ENCODE measurements around the gene PEA15.

Gene PEA15

GRCh38 chr1:160204526-160205241 is 500 bp upstream of the PEA15 start (continued):
- peak; percentile 33; the same call in 1 of the 2 replicates for TF ChIP-seq PRDM10 (tag by site-specific recombination; IDR thresholded peaks at IDR 0.05)

- peak overlapping the region; percentile 82; the same call in 1 of the 2 replicates for H3K27ac ChIP-seq (ENCODE audit: extremely low read depth, low read depth, low read length)
- ChIA-PET POLR2A (interaction anchor here (0.6 to 1.0 kb wide), 4 partner anchors 10 to 39 kb away, joined by 3 to 4 read pairs (median 4); no protein-coding TSS in a partner anchor), CTCF (interaction anchor here (0.5 to 3.8 kb wide), 7 partner anchors 13 to 105 kb away, joined by 3 to 15 read pairs (median 6); no protein-coding TSS in a partner anchor)
- 0 out of 2 replicates have a peak, but pooled peaks cover 2% of the 10 kb centered on the region for H3K4me1 ChIP-seq (ENCODE audit: control insufficient read depth, insufficient read depth, low read length)
- H3K4me3 ChIP-seq (ENCODE audit: low read depth, low read length): peak overlapping the region; percentile 70
- no peaks in the 10 kb centered on the region for H3K9me3 ChIP-seq (ENCODE audit: control insufficient read depth, insufficient read depth, low read depth, low read length)
- TF ChIP-seq KLF9 (tag by site-specific recombination; IDR thresholded peaks at IDR 0.05; ENCODE audit: low read depth): peak; percentile 66
- TF ChIP-seq PRDM10 (tag by site-specific recombination; IDR thresholded peaks at IDR 0.05): peak; percentile 79; the same call in 1 of the 2 replicates
- peak; percentile 59 for TF ChIP-seq EGR2 (tag by site-specific recombination; IDR thresholded peaks at IDR 0.05; ENCODE audit: low read depth)
- no peak for TF ChIP-seq SP2 (tag by site-specific recombination; IDR thresholded peaks at IDR 0.05)
- peak; percentile 60 for TF ChIP-seq SP3 (tag by site-specific recombination; IDR thresholded peaks at IDR 0.05)
- TF ChIP-seq PRDM1 (tag by site-specific recombination; IDR thresholded peaks at IDR 0.05): no peak
- TF ChIP-seq ZNF791 (tag by site-specific recombination; IDR thresholded peaks at IDR 0.05): no peak
- peak; percentile 86 for TF ChIP-seq KLF1 (tag by site-specific recombination; IDR thresholded peaks at IDR 0.05)
- TF ChIP-seq ZFHX2 (tag by site-specific recombination; conservative IDR thresholded peaks at IDR 0.05): peak; percentile 82
- peaks cover 0 to 46% of the 10 kb centered on the region in 2 experiments; a peak in 2 of 3 replicates for H3K36me3 ChIP-seq (ENCODE audit: control insufficient read depth in 2 of 2, insufficient read depth in 1 of 2, low read length in 2 of 2)
These were observed 829 bp downstream of the PEA15 start for GRCh38 chr1:160206036-160206389.

GRCh38 chr1:160206421-160207117 is 1.4 kb downstream of the PEA15 start:
- H3K36me3 ChIP-seq (ENCODE audit: control insufficient read depth in 2 of 2, insufficient read depth in 1 of 2, low read length in 2 of 2): peaks cover 0 to 51% of the 10 kb centered on the region in 2 experiments; a peak in 2 of 3 replicates
- H3K9me3 ChIP-seq (ENCODE audit: control insufficient read depth, insufficient read depth, low read depth, low read length): no peaks in the 10 kb centered on the region
- H3K4me3 ChIP-seq (ENCODE audit: low read depth, low read length): peak overlapping the region; percentile 70
- POLR2A ChIA-PET: interaction anchor here (0.6 to 1.0 kb wide), 4 partner anchors 11 to 38 kb away, joined by 3 to 4 read pairs (median 4); no protein-coding TSS in a partner anchor
- CTCF ChIA-PET: interaction anchor here (0.5 to 3.8 kb wide), 9 partner anchors 13 to 105 kb away, joined by 3 to 15 read pairs (median 6); no protein-coding TSS in a partner anchor
- 0 out of 2 replicates have a peak, but pooled peaks cover 2% of the 10 kb centered on the region for H3K4me1 ChIP-seq (ENCODE audit: control insufficient read depth, insufficient read depth, low read length)
- H3K27ac ChIP-seq (ENCODE audit: extremely low read depth, low read depth, low read length): no peak overlapping the region
- TF ChIP-seq ZBTB7A (tag by site-specific recombination; IDR thresholded peaks at IDR 0.05; ENCODE audit: low read depth): 0 out of 2 replicates have a peak, but pooled peaks have one; percentile 30
- no peak for TF ChIP-seq ZNF174 (tag by site-specific recombination; IDR thresholded peaks at IDR 0.05)
- TF ChIP-seq SCRT1 (tag by site-specific recombination; IDR thresholded peaks at IDR 0.05; ENCODE audit: borderline replicate concordance): no peak
- TF ChIP-seq ZNF211 (tag by site-specific recombination; IDR thresholded peaks at IDR 0.05; ENCODE audit: low read depth): no peak
- TF ChIP-seq ZNF623 (tag by site-specific recombination; IDR thresholded peaks at IDR 0.05): no peak
- peak; percentile 91 for TF ChIP-seq PRDM1 (tag by site-specific recombination; IDR thresholded peaks at IDR 0.05)
- TF ChIP-seq BCL11A (tag by site-specific recombination; IDR thresholded peaks at IDR 0.05; ENCODE audit: low read depth): no peak
- no peak for TF ChIP-seq ZNF707 (tag by site-specific recombination; IDR thresholded peaks at IDR 0.05)
- no peak for TF ChIP-seq ZNF175 (tag by site-specific recombination; IDR thresholded peaks at IDR 0.05)
- TF ChIP-seq TCF7L2 (IDR thresholded peaks at IDR 0.05; ENCODE audit: borderline replicate concordance, low read depth, low read length): no peak
- TF ChIP-seq PRDM4 (tag by site-specific recombination; IDR thresholded peaks at IDR 0.05): no peak
- no peak for TF ChIP-seq ZNF302 (tag by site-specific recombination; IDR thresholded peaks at IDR 0.05; ENCODE audit: low read depth)
- no peak for TF ChIP-seq ZNF843 (tag by site-specific recombination; IDR thresholded peaks at IDR 0.05)
